HEK293 (cell line): Measurements from ENCODE around the gene HLA-DQB1.

ENCODE experiments used
- HOXA7 ChIP-seq: sonication (generic); formaldehyde crosslinking; IDR thresholded peaks from 2 replicates; pipeline ENCODE4 v1.8.1; 2022; ENCODE audit warnings: missing genetic modification reagents, borderline replicate concordance
- WT1 ChIP-seq: fragments of 450-650 bp; formaldehyde crosslinking; IDR thresholded peaks from 2 replicates; pipeline ENCODE4 v1.5.1; 2016; ENCODE audit warnings: missing biosample characterization, missing genetic modification characterization
- TF ChIP-seq, protein P1 (sequence below): fragments of 450-650 bp; formaldehyde crosslinking; IDR thresholded peaks from 2 replicates; pipeline ENCODE4 v1.5.1; 2016; ENCODE audit warnings: missing biosample characterization, missing genetic modification characterization
- TF ChIP-seq, protein P2 (sequence below): fragments of 450-650 bp; formaldehyde crosslinking; IDR thresholded peaks from 2 replicates; pipeline ENCODE4 v1.5.1; 2017; ENCODE audit warnings: missing biosample characterization, missing genetic modification characterization
- TF ChIP-seq, protein P3 (sequence below): fragments of 450-650 bp; formaldehyde crosslinking; IDR thresholded peaks from 2 replicates; pipeline ENCODE4 v1.5.1; 2017; ENCODE audit warnings: missing biosample characterization, mild to moderate bottlenecking, missing genetic modification characterization, moderate library complexity

DNA sequence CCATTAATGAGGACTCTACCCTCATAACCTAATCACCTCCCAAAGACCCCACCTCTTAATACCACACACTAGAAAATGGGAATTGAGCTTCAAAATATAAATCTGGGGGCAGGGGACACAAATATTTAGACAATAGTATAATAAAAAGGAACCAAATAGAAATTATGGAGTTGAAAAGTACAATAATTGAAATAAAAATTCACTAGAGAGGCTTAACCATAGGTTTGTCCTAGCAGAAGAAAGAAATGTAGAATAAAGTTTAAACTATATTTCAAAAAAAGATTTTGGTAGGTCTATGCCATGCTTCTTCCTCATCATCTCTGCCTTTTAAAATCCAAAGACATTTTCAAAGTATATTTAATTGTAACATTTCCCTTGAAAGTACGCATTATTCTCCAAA is 48.7 kb downstream of the HLA-DQB1 start:
- TF ChIP-seq WT1 (tag by site-specific recombination) (no peak), HOXA7 (CRISPR knock-in tag) (no peak)
- TF ChIP-seq, protein P1, sequence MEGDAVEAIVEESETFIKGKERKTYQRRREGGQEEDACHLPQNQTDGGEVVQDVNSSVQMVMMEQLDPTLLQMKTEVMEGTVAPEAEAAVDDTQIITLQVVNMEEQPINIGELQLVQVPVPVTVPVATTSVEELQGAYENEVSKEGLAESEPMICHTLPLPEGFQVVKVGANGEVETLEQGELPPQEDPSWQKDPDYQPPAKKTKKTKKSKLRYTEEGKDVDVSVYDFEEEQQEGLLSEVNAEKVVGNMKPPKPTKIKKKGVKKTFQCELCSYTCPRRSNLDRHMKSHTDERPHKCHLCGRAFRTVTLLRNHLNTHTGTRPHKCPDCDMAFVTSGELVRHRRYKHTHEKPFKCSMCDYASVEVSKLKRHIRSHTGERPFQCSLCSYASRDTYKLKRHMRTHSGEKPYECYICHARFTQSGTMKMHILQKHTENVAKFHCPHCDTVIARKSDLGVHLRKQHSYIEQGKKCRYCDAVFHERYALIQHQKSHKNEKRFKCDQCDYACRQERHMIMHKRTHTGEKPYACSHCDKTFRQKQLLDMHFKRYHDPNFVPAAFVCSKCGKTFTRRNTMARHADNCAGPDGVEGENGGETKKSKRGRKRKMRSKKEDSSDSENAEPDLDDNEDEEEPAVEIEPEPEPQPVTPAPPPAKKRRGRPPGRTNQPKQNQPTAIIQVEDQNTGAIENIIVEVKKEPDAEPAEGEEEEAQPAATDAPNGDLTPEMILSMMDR (tag by site-specific recombination) = no peak
- TF ChIP-seq, protein P2, sequence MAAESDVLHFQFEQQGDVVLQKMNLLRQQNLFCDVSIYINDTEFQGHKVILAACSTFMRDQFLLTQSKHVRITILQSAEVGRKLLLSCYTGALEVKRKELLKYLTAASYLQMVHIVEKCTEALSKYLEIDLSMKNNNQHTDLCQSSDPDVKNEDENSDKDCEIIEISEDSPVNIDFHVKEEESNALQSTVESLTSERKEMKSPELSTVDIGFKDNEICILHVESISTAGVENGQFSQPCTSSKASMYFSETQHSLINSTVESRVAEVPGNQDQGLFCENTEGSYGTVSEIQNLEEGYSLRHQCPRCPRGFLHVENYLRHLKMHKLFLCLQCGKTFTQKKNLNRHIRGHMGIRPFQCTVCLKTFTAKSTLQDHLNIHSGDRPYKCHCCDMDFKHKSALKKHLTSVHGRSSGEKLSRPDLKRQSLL (tag by site-specific recombination) = no peak
- TF ChIP-seq, protein P3, sequence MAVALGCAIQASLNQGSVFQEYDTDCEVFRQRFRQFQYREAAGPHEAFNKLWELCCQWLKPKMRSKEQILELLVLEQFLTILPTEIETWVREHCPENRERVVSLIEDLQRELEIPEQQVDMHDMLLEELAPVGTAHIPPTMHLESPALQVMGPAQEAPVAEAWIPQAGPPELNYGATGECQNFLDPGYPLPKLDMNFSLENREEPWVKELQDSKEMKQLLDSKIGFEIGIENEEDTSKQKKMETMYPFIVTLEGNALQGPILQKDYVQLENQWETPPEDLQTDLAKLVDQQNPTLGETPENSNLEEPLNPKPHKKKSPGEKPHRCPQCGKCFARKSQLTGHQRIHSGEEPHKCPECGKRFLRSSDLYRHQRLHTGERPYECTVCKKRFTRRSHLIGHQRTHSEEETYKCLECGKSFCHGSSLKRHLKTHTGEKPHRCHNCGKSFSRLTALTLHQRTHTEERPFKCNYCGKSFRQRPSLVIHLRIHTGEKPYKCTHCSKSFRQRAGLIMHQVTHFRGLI (tag by site-specific recombination) = no peak
